Kidney (tissue), 22 donors: ENCODE measurements around the gene MT1H. TPM values are rescaled to one million over a fixed set of nuclear protein-coding genes. Genes with fewer than 3 reads are reported as not detected.
"Not testable (repeated sequence)": the region's sequence is repeated elsewhere in the genome, so short reads cannot be mapped to it uniquely, and the experiment has no call there.

Source experiments
- DNase-seq, 5 donors: peaks; one replicate each; pipeline ENCODE4 v3.0.0-alpha.2; 2013 to 2020
- FAIRE-seq: peaks from 2 replicates; lab custom pipeline; 2012; peaks lifted over from hg19 to GRCh38; lab: Jason Lieb, UNC
- H3K27ac ChIP-seq, 2 donors: one replicate each; pipeline ENCODE4 v1.7.0; 2013; ENCODE audit warnings: low read depth in 2 of 2, low read length in 2 of 2, inconsistent platforms in 1 of 2
- H3K27me3 ChIP-seq: one replicate; pipeline ENCODE4 v1.7.1; 2013; ENCODE audit warnings: low read length, inconsistent platforms; ENCODE audit not compliant: control insufficient read depth, insufficient read depth
- H3K36me3 ChIP-seq, 3 donors: one replicate each; pipeline versions ENCODE4 v1.7.0 to v1.7.1; 2013; ENCODE audit warnings: low read length in 3 of 3, control low read depth in 1 of 3, inconsistent platforms in 1 of 3; ENCODE audit not compliant: insufficient read depth in 3 of 3, control insufficient read depth in 2 of 3
- H3K4me1 ChIP-seq, 3 donors: one replicate each; pipeline versions ENCODE4 v1.7.0 to v1.7.1; 2013; ENCODE audit warnings: low read length in 3 of 3, inconsistent platforms in 1 of 3, low read depth in 1 of 3; ENCODE audit not compliant: control insufficient read depth in 2 of 3, insufficient read depth in 2 of 3
- H3K4me3 ChIP-seq, 3 donors: one replicate each; pipeline versions ENCODE4 v1.7.0 to v1.8.1; 2013; ENCODE audit warnings: low read length in 3 of 3, control low read depth in 1 of 3, inconsistent platforms in 1 of 3
- H3K9ac ChIP-seq, 3 donors: one replicate each; pipeline versions ENCODE4 v1.7.0 to v1.7.1; 2013; ENCODE audit warnings: low read length in 3 of 3, control low read depth in 1 of 3, inconsistent platforms in 1 of 3
- H3K9me3 ChIP-seq, 3 donors: one replicate each; pipeline versions ENCODE4 v1.7.0 to v1.7.1; 2013; ENCODE audit warnings: low read length in 3 of 3, control low read depth in 1 of 3, inconsistent platforms in 1 of 3; ENCODE audit not compliant: control insufficient read depth in 2 of 3, insufficient read depth in 1 of 3
- intact Hi-C: fragments of 100-400 bp; cut with DNase I; formaldehyde crosslinking; loops from one replicate; pipeline ENCODE4 v1.11.1; 2022
- long read RNA-seq, 10 donors: library from polyadenylated mRNA in 1 of 10; unstranded in 1 of 10; transcript quantifications; one replicate each; pipeline ENCODE4 v2.0.0 and lab custom pipeline, GENCODE V29; 2021 to 2026
- polyA plus RNA-seq: library from polyadenylated mRNA; stranded (reverse); fragments of 350-450 nt; fragmentation: Illumina TruSeq; extraction: RNeasy Lipid Tissue Mini Kit (QIAGEN cat#74804); gene quantifications from one replicate; pipeline ENCODE4 v1.2.3, GENCODE V29; 2014; ENCODE audit warnings: low read depth, low replicate concordance; ENCODE audit not compliant: insufficient read depth
- total RNA-seq: library from RNA; stranded (reverse); fragmentation: NEBNext Ultra II Directional; extraction: Animal tissue kit (Norgen Biotek cat#: 25700); gene quantifications from one replicate; pipeline ENCODE4 v1.2.1, GENCODE V29; 2021
- TF ChIP-seq, protein P1 (sequence below): IDR thresholded peaks from 3 replicates; pipeline ENCODE4 v1.5.1; 2012; ENCODE audit warnings: mild to moderate bottlenecking, moderate library complexity, borderline replicate concordance; ENCODE audit not compliant: insufficient read depth; ENCODE audit errors: extremely low read depth
- donor health status: control.
- donor health status: control.
- donor health status: control.
- donor health status: control.
- donor health status: control.
- donor health status: DM: yes; HTN: yes; CAD: no.
- donor health status: Normal renal cell carcinoma (clear cell type).

Gene MT1H
- total RNA-seq (4.4 TPM), polyA plus RNA-seq (606 TPM)
- long read RNA-seq, donor 1, transcript MT1H-201 (3 exons, 397 nt): major isoform, 9 of 9 reads
- long read RNA-seq, donor 1, partial matches to known transcripts: 0 of 9 reads
- long read RNA-seq, donor 1, other reads (novel, unspliced or antisense): 0 of 9 reads
- long read RNA-seq, donor 2, transcript MT1H-201 (3 exons, 397 nt): major isoform, 8 of 8 reads
- long read RNA-seq, donor 2, partial matches to known transcripts: 0 of 8 reads
- long read RNA-seq, donor 2, other reads (novel, unspliced or antisense): 0 of 8 reads
- long read RNA-seq, donor 3, transcript MT1H-201 (3 exons, 397 nt): major isoform, 14 of 15 reads
- long read RNA-seq, donor 3, partial matches to known transcripts: 0 of 15 reads
- long read RNA-seq, donor 3, other reads (novel, unspliced or antisense): 0 of 15 reads
- long read RNA-seq, donor 4, partial matches to known transcripts: 0 of 4 reads
- long read RNA-seq, donor 4, other reads (novel, unspliced or antisense): 0 of 4 reads
- long read RNA-seq, donor 5, partial matches to known transcripts: 12 of 16 reads
- long read RNA-seq, donor 5, other reads (novel, unspliced or antisense): 0 of 16 reads
- long read RNA-seq, donor 6, transcript MT1H-201 (3 exons, 397 nt): major isoform, 40 of 46 reads
- long read RNA-seq, donor 6, partial matches to known transcripts: 0 of 46 reads
- long read RNA-seq, donor 6, other reads (novel, unspliced or antisense): 6 of 46 reads
- long read RNA-seq, donor 7: 0 reads
- long read RNA-seq, donor 8, transcript MT1H-201 (3 exons, 397 nt): major isoform, 8 of 9 reads
- long read RNA-seq, donor 8, partial matches to known transcripts: 0 of 9 reads
- long read RNA-seq, donor 8, other reads (novel, unspliced or antisense): 0 of 9 reads
- long read RNA-seq, donor 9, transcript MT1H-201 (3 exons, 397 nt): major isoform, 7 of 7 reads
- long read RNA-seq, donor 9, partial matches to known transcripts: 0 of 7 reads
- long read RNA-seq, donor 9, other reads (novel, unspliced or antisense): 0 of 7 reads
- long read RNA-seq, donor 10, transcript MT1H-201 (3 exons, 397 nt): major isoform, 28 of 241 reads
- long read RNA-seq, donor 10, partial matches to known transcripts: 100 of 241 reads
- long read RNA-seq, donor 10, other reads (novel, unspliced or antisense): 111 of 241 reads

DNA sequence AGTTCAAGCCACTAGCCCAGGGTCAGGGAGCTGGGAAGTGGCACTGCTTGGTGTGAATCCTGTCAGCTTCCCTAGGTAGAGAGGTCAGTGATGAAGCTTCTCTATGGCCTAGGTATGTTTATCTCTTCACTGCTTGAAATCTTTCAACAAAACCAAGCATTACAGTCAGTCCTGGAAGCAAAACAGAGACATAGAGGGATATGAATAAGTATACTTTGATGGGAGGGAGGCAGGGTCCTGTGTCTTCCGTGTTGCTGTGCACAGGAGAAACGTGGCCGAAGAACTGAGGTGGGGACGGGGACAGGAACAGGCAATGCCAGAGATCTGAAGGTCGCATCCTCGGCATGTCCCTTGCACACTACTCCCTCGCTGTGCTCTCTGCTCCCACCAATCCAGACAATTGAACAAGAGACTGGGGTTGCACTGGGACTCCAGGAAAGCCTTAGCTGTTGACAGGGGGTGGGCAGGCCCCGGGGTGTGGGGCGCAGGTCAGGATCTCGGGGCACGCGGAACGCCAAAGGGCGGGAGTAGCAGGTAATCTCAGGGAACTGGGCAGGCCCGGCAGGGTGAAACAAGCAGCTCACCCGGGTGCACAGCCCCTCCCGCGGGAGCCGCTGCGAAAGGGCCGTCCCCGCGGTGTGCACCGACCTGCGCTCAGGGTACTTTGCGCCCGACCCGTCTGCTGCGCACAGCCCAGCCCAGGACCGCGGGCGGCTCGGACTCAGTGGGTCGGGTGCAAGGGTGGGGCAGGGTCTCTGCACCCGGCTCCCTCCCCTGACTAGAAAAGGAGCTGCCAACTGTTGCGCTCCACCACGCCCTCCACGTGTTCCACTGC, at the start of gene MT1H:
MT1H (plus strand) TSS at position 810 of the 835 bp plus-strand sequence. CDS start 71 bp downstream, outside the sequence.
- TF ChIP-seq, protein P1, sequence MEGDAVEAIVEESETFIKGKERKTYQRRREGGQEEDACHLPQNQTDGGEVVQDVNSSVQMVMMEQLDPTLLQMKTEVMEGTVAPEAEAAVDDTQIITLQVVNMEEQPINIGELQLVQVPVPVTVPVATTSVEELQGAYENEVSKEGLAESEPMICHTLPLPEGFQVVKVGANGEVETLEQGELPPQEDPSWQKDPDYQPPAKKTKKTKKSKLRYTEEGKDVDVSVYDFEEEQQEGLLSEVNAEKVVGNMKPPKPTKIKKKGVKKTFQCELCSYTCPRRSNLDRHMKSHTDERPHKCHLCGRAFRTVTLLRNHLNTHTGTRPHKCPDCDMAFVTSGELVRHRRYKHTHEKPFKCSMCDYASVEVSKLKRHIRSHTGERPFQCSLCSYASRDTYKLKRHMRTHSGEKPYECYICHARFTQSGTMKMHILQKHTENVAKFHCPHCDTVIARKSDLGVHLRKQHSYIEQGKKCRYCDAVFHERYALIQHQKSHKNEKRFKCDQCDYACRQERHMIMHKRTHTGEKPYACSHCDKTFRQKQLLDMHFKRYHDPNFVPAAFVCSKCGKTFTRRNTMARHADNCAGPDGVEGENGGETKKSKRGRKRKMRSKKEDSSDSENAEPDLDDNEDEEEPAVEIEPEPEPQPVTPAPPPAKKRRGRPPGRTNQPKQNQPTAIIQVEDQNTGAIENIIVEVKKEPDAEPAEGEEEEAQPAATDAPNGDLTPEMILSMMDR: no peak
- H3K27me3 ChIP-seq: peaks cover 61% of the 10 kb centered on the region
- H3K9ac ChIP-seq: peak within 1 kb of the TSS in 2 of 3 donors; percentile 28 to 51
- no peaks in the 10 kb centered on the region for H3K9me3 ChIP-seq
- H3K27ac ChIP-seq: peak within 1 kb of the TSS; percentile 8 to 22
- no peaks in the 10 kb centered on the region for H3K36me3 ChIP-seq
- intact Hi-C loops: no loop called here
- FAIRE-seq (no peak), DNase-seq (no peak)
- H3K4me3 ChIP-seq: peak within 1 kb of the TSS in 2 of 3 donors; percentile 71 to 76
- peaks cover 0 to 8% (median 0%) of the 10 kb centered on the region in 3 donors for H3K4me1 ChIP-seq

DNA sequence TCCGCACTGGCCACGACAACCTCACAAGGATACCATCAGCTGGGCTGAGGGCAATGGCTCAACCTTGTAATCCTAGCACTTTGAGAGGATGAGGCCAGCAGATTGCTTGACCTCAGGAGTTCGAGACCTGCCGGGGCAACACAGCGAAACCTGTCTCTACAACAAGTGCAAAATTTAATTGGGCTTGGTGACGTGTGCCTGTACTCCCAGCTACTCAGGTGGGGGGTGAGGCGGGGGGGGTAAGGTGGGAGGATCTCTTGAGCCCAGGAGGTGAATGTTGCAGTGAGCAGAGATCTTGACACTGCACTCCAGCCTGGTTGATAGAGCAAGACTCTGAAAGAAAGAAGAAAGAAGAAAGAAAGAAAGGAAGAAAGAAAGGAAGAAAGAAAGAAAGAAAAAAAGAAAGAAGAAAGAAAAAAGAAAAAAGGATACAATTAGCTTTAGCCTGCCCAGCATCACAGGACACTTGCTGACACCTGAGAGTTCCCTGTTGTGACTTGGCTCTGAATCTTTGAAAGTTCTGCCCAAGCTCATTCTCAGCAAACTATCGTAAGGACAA, 49.2 kb upstream of the MT1H start:
- H3K9ac ChIP-seq: no peak overlapping the region
- H3K4me1 ChIP-seq: peaks cover 0 to 13% (median 0%) of the 10 kb centered on the region in 3 donors
- no peak for FAIRE-seq
- peaks cover 9% of the 10 kb centered on the region for H3K27me3 ChIP-seq
- no peak overlapping the region for H3K4me3 ChIP-seq
- TF ChIP-seq, protein P1: no peak
- H3K27ac ChIP-seq: no peak overlapping the region
- H3K9me3 ChIP-seq: no peaks in the 10 kb centered on the region
- H3K36me3 ChIP-seq: no peaks in the 10 kb centered on the region
- intact Hi-C loops: no loop called here
- DNase-seq: no peak

DNA sequence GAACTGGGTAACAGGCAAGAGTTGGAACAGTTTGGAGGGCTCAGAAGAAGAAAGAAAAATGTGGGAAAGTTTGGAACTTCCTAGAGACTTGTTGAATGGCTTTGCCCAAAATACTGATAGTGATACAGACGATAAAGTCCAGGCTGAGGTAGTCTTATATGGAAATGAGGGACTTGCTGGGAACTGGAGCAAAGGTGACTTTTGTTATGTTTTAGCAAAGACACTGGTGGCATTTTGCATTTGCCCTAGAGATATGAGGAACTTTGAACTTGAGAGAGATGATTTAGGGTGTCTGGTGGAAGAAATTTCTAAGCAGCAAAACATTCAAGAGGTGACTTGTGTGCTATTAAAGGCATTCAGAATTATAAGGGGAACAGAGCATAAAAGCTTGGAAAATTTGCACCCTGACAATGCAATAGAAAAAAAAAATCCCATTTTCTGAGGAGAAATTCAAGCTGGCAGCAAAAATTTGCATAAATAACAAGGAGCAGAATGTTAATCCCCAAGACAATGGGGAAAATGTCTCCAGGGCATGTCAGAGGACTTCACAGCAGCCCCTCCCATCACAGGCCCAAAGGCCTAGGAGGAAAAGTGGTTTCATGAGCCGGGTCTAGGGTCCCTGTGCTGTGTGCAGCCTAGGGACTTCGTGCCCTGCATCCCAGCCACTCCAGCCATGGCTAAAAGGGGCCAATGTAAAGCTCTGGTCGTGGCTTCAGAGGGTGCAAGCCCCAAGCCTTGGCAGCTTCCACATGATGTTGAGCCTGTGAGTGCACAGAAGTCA, 47.8 kb upstream of the MT1H start:
- H3K27me3 ChIP-seq, H3K27ac ChIP-seq, H3K9ac ChIP-seq, H3K36me3 ChIP-seq, FAIRE-seq, H3K9me3 ChIP-seq, DNase-seq, intact Hi-C loops, H3K4me3 ChIP-seq: not testable (repeated sequence)
- H3K4me1 ChIP-seq: peaks cover 0 to 14% (median 0%) of the 10 kb centered on the region in 3 donors

DNA sequence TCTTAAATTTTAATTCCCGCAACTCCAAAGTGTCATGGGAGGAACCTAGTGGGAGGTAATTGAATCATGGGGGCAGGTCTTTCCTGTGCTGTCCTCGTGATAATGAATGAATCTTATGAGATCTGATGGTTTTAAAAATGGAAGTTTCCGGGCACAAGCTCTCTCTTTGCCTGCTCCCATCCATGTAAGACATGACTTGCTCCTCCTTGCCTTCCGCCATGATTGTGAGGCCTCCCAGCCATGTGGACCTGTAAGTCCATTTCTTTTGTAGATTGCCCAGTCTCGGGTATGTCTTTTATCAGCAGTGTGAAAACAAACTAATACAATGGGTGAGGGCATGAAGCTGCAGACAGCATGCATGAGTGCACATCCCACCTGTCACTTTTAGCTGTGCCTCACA, 46.4 kb upstream of the MT1H start:
- H3K4me3 ChIP-seq, H3K4me1 ChIP-seq, H3K27me3 ChIP-seq, H3K36me3 ChIP-seq, H3K9me3 ChIP-seq, H3K27ac ChIP-seq, FAIRE-seq, H3K9ac ChIP-seq, DNase-seq, intact Hi-C loops: not testable (repeated sequence)
